Cardiac muscle cell (in vitro differentiated cells and primary cell): ENCODE measurements around the gene LDLRAD4. TPM values are rescaled to one million over a fixed set of nuclear protein-coding genes. Genes with fewer than 3 reads are reported as not detected.

ENCODE experiments used
- DNase-seq, 2 donors: peaks; one replicate each; pipeline versions ENCODE4 v3.0.0 to v3.0.0-alpha.2; 2010 to 2017; ENCODE audit warnings: low read depth in 1 of 2, low spot score in 1 of 2
- H3K27ac ChIP-seq: fragments of 200-600 bp; sonication (generic); 2 replicates; pipeline ENCODE4 v1.5.1; 2016
- H3K27me3 ChIP-seq: fragments of 200-600 bp; sonication (generic); 2 replicates; pipeline ENCODE4 v1.6.0; 2016; ENCODE audit warnings: control low read depth
- H3K36me3 ChIP-seq: fragments of 200-600 bp; sonication (generic); 2 replicates; pipeline ENCODE4 v1.5.1; 2016; ENCODE audit warnings: control low read depth
- H3K4me1 ChIP-seq: fragments of 200-600 bp; sonication (generic); 2 replicates; pipeline ENCODE4 v1.8.1; 2017; ENCODE audit warnings: low read depth, mild to moderate bottlenecking, mixed run types
- H3K4me3 ChIP-seq: fragments of 200-600 bp; sonication (generic); 2 replicates; pipeline ENCODE4 v1.5.1; 2016; ENCODE audit warnings: mild to moderate bottlenecking
- H3K9me3 ChIP-seq: fragments of 200-600 bp; sonication (generic); 2 replicates; pipeline ENCODE4 v1.5.1; 2017; ENCODE audit warnings: low read depth, mild to moderate bottlenecking, control low read depth
- CTCF ChIP-seq: IDR thresholded peaks from 2 replicates; pipeline ENCODE4 v1.5.1; 2012; ENCODE audit warnings: low read depth, mild to moderate bottlenecking, low read length
- polyA plus RNA-seq: library from polyadenylated mRNA; unstranded; fragments of >200 nt; fragmentation: Nextera tagmentation; extraction: Ambion mirVana; gene quantifications from 2 replicates; pipeline ENCODE4 v1.2.1, GENCODE V29; 2016
- total RNA-seq: library from RNA; depleted of rRNA; stranded (reverse); fragments of >200 nt; gene quantifications from 2 replicates; pipeline ENCODE4 v1.2.3, GENCODE V29; 2016

The LDLRAD4 gene
- total and polyA plus RNA-seq, 2 experiments from 2014 or later: 10.5 to 11.5 TPM

DNA sequence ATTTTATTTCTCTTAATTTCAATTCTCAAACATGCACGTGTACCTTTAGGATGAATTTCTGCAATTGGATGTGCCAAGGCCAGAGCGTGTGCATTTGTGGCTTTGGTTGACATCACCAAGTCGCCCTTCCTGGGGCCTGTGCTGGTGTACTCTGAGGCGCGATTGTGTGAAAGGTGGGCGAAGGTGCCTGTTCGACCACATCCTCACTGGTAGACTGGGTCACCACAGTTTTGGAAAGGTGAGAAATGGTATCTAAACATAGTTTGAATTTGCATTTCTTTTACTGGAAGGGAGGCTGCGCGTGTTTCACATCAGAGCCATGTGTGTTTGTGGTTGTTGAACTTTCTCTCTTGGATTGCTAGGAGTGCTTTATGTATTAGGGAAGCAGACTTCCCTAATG lies 89.8 kb downstream of the LDLRAD4 start:
- no peak for DNase-seq
- Histone ChIP-seq H3K4me1 (peaks cover 4% of the 10 kb centered on the region), H3K27ac (no peak overlapping the region), H3K36me3 (no peaks in the 10 kb centered on the region), H3K27me3 (no peaks in the 10 kb centered on the region), H3K4me3 (no peak overlapping the region), H3K9me3 (no peaks in the 10 kb centered on the region)
- no peak for TF ChIP-seq CTCF

DNA sequence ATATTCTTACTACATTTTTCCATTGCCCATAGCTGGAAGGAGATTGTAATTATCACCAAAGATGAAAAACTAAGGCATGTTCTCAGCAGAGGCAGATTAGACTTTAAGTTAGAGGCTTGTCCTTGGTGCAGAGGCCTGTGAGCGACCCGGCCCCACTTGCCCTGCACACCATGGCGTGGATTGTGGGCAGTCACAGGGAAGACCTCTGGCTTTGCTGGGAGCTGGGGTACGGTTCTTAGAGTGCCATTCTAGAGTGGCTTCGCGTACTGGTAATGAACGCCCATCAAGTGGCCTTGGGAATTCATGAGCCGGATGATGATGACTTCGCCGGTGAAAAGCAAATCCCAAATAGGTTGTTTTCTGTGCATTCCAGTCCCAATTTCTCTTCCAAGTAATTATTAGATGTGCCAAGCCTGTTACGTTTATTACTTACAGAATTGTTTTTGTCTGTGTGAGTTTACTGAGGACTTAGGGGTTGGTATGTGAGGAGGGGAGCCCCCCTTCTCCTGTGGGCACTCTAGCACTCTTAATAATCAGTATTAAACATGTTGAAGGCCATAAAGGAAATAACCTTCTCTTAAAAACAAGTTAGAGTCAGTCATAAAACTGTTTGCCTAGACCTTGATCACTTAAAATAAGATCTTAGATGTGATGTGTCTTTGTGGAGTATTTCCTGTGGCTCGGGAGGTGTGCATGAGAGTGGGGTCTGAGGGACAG lies 90.6 kb downstream of the LDLRAD4 start:
- DNase-seq: no peak
- no peak overlapping the region for H3K27ac ChIP-seq
- no peak for TF ChIP-seq CTCF
- no peaks in the 10 kb centered on the region for H3K27me3 ChIP-seq
- H3K9me3 ChIP-seq: no peaks in the 10 kb centered on the region
- H3K4me3 ChIP-seq: no peak overlapping the region
- peaks cover 4% of the 10 kb centered on the region for H3K4me1 ChIP-seq
- no peaks in the 10 kb centered on the region for H3K36me3 ChIP-seq

DNA sequence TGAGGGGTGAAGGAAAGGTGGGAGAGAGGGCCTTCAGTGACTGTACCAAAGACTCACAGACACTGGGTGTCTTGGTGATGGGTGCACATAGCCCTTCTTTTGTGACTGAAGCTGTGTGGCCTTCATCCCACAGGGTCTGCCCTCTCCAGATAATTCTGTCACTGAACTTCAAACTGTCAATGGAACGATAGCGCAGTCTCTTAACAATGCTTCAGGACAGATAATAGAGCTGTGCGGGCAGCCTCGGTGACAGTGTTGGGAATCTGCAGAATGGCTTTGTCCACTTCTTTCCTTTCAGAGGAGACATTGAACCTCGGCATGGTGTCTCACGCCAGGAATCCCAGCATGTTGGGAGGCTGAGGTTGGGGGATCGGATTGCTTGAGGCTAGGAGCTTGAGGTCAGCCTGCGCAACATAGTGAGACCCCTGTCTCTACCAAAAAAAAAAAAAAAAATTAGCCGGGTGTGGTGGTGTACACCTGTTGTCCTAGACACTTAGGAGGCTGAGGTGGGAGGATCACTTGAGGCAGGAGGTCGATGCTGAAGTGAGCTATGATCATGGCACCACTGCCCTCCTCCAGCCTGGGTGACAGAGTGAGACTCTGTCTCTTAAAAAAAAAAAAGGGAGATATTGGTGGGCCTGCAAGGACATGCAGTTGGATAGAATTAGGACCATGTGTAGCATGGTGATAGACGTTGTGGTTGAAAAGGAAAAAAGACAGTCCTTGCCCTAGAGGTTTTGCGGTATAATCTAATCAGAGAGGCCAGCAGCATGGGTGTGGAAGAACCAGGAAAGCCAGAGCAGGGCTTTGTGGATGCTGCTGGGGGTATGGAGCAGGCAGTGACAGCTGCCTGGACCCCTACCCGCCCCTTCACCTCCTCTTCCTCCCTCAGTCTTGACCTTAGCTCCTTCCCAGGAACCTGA lies 91.4 kb downstream of the LDLRAD4 start:
- H3K4me1 ChIP-seq: peaks cover 4% of the 10 kb centered on the region
- no peak overlapping the region for H3K27ac ChIP-seq
- H3K27me3 ChIP-seq: no peaks in the 10 kb centered on the region

DNA sequence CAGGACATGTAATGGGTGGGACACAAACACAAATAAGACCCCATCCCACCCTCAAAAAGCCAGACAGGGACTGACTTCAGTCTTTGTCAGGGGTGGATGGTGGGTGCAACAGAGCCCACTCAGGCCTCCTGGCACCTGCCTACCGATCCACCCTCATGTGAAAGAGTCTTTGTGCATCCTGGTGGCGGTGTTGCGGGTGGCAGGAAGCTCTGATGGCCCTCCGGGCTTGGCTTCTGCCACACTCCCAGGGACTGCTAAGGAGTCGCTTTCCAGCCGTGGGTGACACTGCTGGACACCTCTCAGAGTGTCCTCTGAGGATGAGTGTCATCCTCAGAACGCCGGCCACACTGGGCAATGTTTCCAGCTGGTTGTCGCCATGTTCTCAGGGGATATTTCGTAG lies 92.6 kb downstream of the LDLRAD4 start:
- Histone ChIP-seq H3K4me1 (peaks cover 4% of the 10 kb centered on the region), H3K27me3 (no peaks in the 10 kb centered on the region), H3K4me3 (no peak overlapping the region), H3K9me3 (no peaks in the 10 kb centered on the region), H3K36me3 (no peaks in the 10 kb centered on the region), H3K27ac (no peak overlapping the region)
- no peak for TF ChIP-seq CTCF
- DNase-seq: no peak

More for the DNA sequence above, 91.4 kb downstream of the LDLRAD4 start:
- no peak for TF ChIP-seq CTCF
- H3K36me3 ChIP-seq: no peaks in the 10 kb centered on the region
- DNase-seq: no peak
- H3K4me3 ChIP-seq: no peak overlapping the region
- no peaks in the 10 kb centered on the region for H3K9me3 ChIP-seq

- Histone ChIP-seq H3K9me3 (no peaks in the 10 kb centered on the region), H3K27me3 (no peaks in the 10 kb centered on the region), H3K4me3 (no peak overlapping the region), H3K27ac (no peak overlapping the region), H3K4me1 (peaks cover 4% of the 10 kb centered on the region), H3K36me3 (no peaks in the 10 kb centered on the region)
- no peak for DNase-seq
- no peak for TF ChIP-seq CTCF
Measured at GRCh38 chr18:13312515-13312914, 94.0 kb downstream of the LDLRAD4 start.
